ENCODE results near the gene SASH1.

The SASH1 gene

GRCh38 chr6:148405894-148406293, 63.3 kb downstream of the SASH1 start:
- DNase-seq (ENCODE audit: low read depth), result no peak

GRCh38 chr6:148406579-148407371, 64.1 kb downstream of the SASH1 start:
- no peak for DNase-seq (ENCODE audit: low read depth)

GRCh38 chr6:148407372-148407771, 64.7 kb downstream of the SASH1 start:
- no peak for DNase-seq (ENCODE audit: low read depth)

GRCh38 chr6:148413321-148414091, 70.9 kb downstream of the SASH1 start:
- DNase-seq (ENCODE audit: low read depth), result no peak

GRCh38 chr6:148414092-148414489, 71.5 kb downstream of the SASH1 start:
- no peak for DNase-seq (ENCODE audit: low read depth)

GRCh38 chr6:148414836-148415235, 72.2 kb downstream of the SASH1 start:
- DNase-seq (ENCODE audit: low read depth), result no peak

- no peak for DNase-seq (ENCODE audit: low read depth)
Measured at GRCh38 chr6:148415511-148416260, 73.0 kb downstream of the SASH1 start.

GRCh38 chr6:148416330-148416965, 73.8 kb downstream of the SASH1 start:
- DNase-seq (ENCODE audit: low read depth), result no peak

- no peak for DNase-seq (ENCODE audit: low read depth)
Measured at GRCh38 chr6:148417045-148417444, 74.4 kb downstream of the SASH1 start.

GRCh38 chr6:148419430-148419829, 76.8 kb downstream of the SASH1 start:
- no peak for DNase-seq (ENCODE audit: low read depth)

- no peak for DNase-seq (ENCODE audit: low read depth)
Measured at GRCh38 chr6:148422085-148422484, 79.4 kb downstream of the SASH1 start.

GRCh38 chr6:148423133-148423532, 80.5 kb downstream of the SASH1 start:
- no peak for DNase-seq (ENCODE audit: low read depth)

GRCh38 chr6:148423601-148424270, 81.1 kb downstream of the SASH1 start:
- DNase-seq (ENCODE audit: low read depth), result no peak

- no peak for DNase-seq (ENCODE audit: low read depth)
Measured at GRCh38 chr6:148425443-148425842, 82.8 kb downstream of the SASH1 start.

GRCh38 chr6:148426317-148426977, 83.8 kb downstream of the SASH1 start:
- DNase-seq (ENCODE audit: low read depth), result no peak

- no peak for DNase-seq (ENCODE audit: low read depth)
Measured at GRCh38 chr6:148427333-148427732, 84.7 kb downstream of the SASH1 start.

GRCh38 chr6:148429423-148429822, 86.8 kb downstream of the SASH1 start:
- DNase-seq (ENCODE audit: low read depth), result no peak

- DNase-seq (ENCODE audit: low read depth), result no peak
Measured at GRCh38 chr6:148430897-148431296, 88.3 kb downstream of the SASH1 start.

- DNase-seq (ENCODE audit: low read depth), result no peak
Measured at GRCh38 chr6:148431413-148431812, 88.8 kb downstream of the SASH1 start.

- no peak for DNase-seq (ENCODE audit: low read depth)
Measured at GRCh38 chr6:148431840-148432239, 89.2 kb downstream of the SASH1 start.

Data from activated gamma-delta T cell treated with anti-CD3 and anti-CD28 coated beads, Interleukin-2, amount 50 U/mL, for 16 hours (primary cell).